ENCODE results near the gene KRTAP19-4.

GRCh38 chr21:30515681-30516080 lies 18.7 kb upstream of the KRTAP19-4 start:
- TF ChIP-seq CTCF (optimal IDR thresholded peaks at IDR 0.05 in 1 of 3, IDR thresholded peaks at IDR 0.05 in 1 of 3, conservative IDR thresholded peaks at IDR 0.05 in 1 of 3; ENCODE audit: extremely low read depth in 1 of 3, insufficient read depth in 2 of 3, low read length in 3 of 3) (no peak), EZH2 (IDR thresholded peaks at IDR 0.05; ENCODE audit: low read length) (no peak)

All from keratinocyte (primary cell).